Transverse colon (tissue), 4 donors: ENCODE measurements around the gene HDLBP. TPM values are rescaled to one million over a fixed set of nuclear protein-coding genes. Genes with fewer than 3 reads are reported as not detected.

Experiments
- DNase-seq: peaks from one replicate; pipeline ENCODE4 v3.0.0-alpha.2; 2019
- H3K27ac ChIP-seq, 4 donors: fragments of 200-600 bp; sonication (generic); 2 replicates each; pipeline ENCODE4 v1.5.1; 2016 to 2018; ENCODE audit warnings: inconsistent platforms in 4 of 4
- H3K27me3 ChIP-seq: fragments of 200-600 bp; sonication (generic); 2 replicates; pipeline ENCODE4 v1.5.1; 2017; ENCODE audit warnings: inconsistent platforms
- H3K36me3 ChIP-seq, 4 donors: fragments of 200-600 bp; sonication (generic); 2 replicates each; pipeline ENCODE4 v1.5.1; 2017 to 2019; ENCODE audit warnings: inconsistent platforms in 4 of 4
- H3K4me1 ChIP-seq, 4 donors: fragments of 200-600 bp; sonication (generic); 2 replicates each; pipeline ENCODE4 v1.5.1; 2017 to 2020; ENCODE audit warnings: inconsistent platforms in 4 of 4
- H3K4me3 ChIP-seq, 4 donors: fragments of 200-600 bp; sonication (generic); 1 replicate in 1 of 4; 2 replicates in 3 of 4; pipeline versions ENCODE4 v1.5.1 to v1.6.1; 2017 to 2019; ENCODE audit warnings: inconsistent platforms in 4 of 4
- H3K9me3 ChIP-seq, 2 donors: fragments of 200-600 bp; sonication (generic); 2 replicates each; pipeline ENCODE4 v1.5.1; 2017 to 2019; ENCODE audit warnings: inconsistent platforms in 2 of 2
- CTCF ChIP-seq, 5 experiments: fragments of 200-600 bp in 3 of 5; fragments of 450-650 bp in 2 of 5; sonication (generic) in 3 of 5; IDR thresholded peaks; 1 replicate in 2 of 5; 2 replicates in 3 of 5; pipeline ENCODE4 v1.5.1; 2016 to 2017; ENCODE audit warnings: antibody characterized with exemption in 5 of 5, inconsistent platforms in 3 of 5, mild to moderate bottlenecking in 2 of 5, moderate library complexity in 1 of 5
- EP300 ChIP-seq: sonication (generic); formaldehyde crosslinking; IDR thresholded peaks from one replicate; pipeline ENCODE4 v1.6.1; 2017; ENCODE audit warnings: antibody characterized with exemption, low read depth
- POLR2A ChIP-seq: fragments of 450-650 bp; IDR thresholded peaks from one replicate; pipeline ENCODE4 v1.6.1; 2016; ENCODE audit warnings: antibody characterized with exemption, mild to moderate bottlenecking, moderate library complexity
- POLR2AphosphoS5 ChIP-seq, 3 donors: sonication (generic); formaldehyde crosslinking; IDR thresholded peaks; one replicate each; pipeline ENCODE4 v1.6.1; 2016; ENCODE audit warnings: antibody characterized with exemption in 3 of 3
- WGBS, 2 donors: methylation state at CpG; one replicate each; pipeline ENCODE4 v1.1.5; 2018; ENCODE audit warnings: low coverage in 1 of 2; 5-methylcytosine and 5-hydroxymethylcytosine counted together
- in situ Hi-C, 4 donors: fragments of 200-750 bp; cut with MboI; loops; one replicate each; pipeline versions ENCODE4 v1.15.0 to v1.15.1; 2017; ENCODE audit warnings: low sequenced_read_pairs in 3 of 4, low pct_ligation_motif_present in 1 of 4, low pct_unique_long_range_greater_than_20kb in 1 of 4
- intact Hi-C: fragments of 100-400 bp; cut with DNase I; formaldehyde crosslinking; loops from one replicate; pipeline ENCODE4 v1.15.1; 2023; ENCODE audit warnings: low total_unique reads
- total RNA-seq, 4 donors: library from RNA; depleted of rRNA; stranded (reverse); fragments of >200 nt; gene quantifications; one replicate each; pipeline ENCODE4 v1.1.0, GENCODE V29; 2016

HDLBP gene
- total RNA-seq, 4 donors from 2014 or later: 168 to 1,885 (median 314) TPM

GRCh38 chr2:241229563-241230401 lies 85.7 kb downstream of the HDLBP start:
- intact Hi-C loops: no loop called here
- H3K27me3 ChIP-seq: no peaks in the 10 kb centered on the region
- TF ChIP-seq CTCF (IDR thresholded peaks at IDR 0.05) (no peak), POLR2A (no peak), EP300 (no peak), POLR2AphosphoS5 (IDR thresholded peaks at IDR 0.05) (no peak)
- H3K36me3 ChIP-seq: peaks cover 0 to 68% (median 38%) of the 10 kb centered on the region in 4 donors
- H3K27ac ChIP-seq: no peak overlapping the region
- no peaks in the 10 kb centered on the region for H3K4me1 ChIP-seq
- in situ Hi-C loops: no loop called here
- H3K4me3 ChIP-seq: no peak overlapping the region
- no peaks in the 10 kb centered on the region for H3K9me3 ChIP-seq
- DNase-seq: no peak
- 54 to 93% methylated on average over 2 to 29 of the region's 29 CpGs for WGBS, 2 donors

GRCh38 chr2:241228860-241229516 lies 86.5 kb downstream of the HDLBP start:
- Histone ChIP-seq H3K27ac (no peak overlapping the region), H3K36me3 (peaks cover 0 to 60% (median 31%) of the 10 kb centered on the region in 4 donors), H3K9me3 (no peaks in the 10 kb centered on the region), H3K4me3 (no peak overlapping the region), H3K4me1 (peaks cover 0 to 5% (median 0%) of the 10 kb centered on the region in 4 donors), H3K27me3 (no peaks in the 10 kb centered on the region)
- DNase-seq: no peak
- TF ChIP-seq POLR2AphosphoS5 (IDR thresholded peaks at IDR 0.05) (peak in 1 of 3 donors; percentile 5), CTCF (IDR thresholded peaks at IDR 0.05) (no peak)
- WGBS, 2 donors: 75 to 92% methylated on average over 2 to 20 of the region's 20 CpGs
- in situ Hi-C loops (no loop called here), intact Hi-C loops (no loop called here)

- intact Hi-C loops: no loop called here
- WGBS, 2 donors: 88 to 93% methylated on average over 7 to 25 of the region's 26 CpGs
- DNase-seq: no peak
- H3K27me3 ChIP-seq: no peaks in the 10 kb centered on the region
- no peak for TF ChIP-seq POLR2AphosphoS5 (IDR thresholded peaks at IDR 0.05)
- TF ChIP-seq EP300: no peak
- TF ChIP-seq POLR2A: no peak
- TF ChIP-seq CTCF (IDR thresholded peaks at IDR 0.05): no peak
- no peaks in the 10 kb centered on the region for H3K9me3 ChIP-seq
- H3K36me3 ChIP-seq: peaks cover 0 to 55% (median 28%) of the 10 kb centered on the region in 4 donors
- H3K4me1 ChIP-seq: peaks cover 0 to 8% (median 0%) of the 10 kb centered on the region in 4 donors
- in situ Hi-C loops: no loop called here
- no peak overlapping the region for H3K27ac ChIP-seq
- H3K4me3 ChIP-seq: no peak overlapping the region
These were observed 87.2 kb downstream of the HDLBP start for GRCh38 chr2:241228081-241228859.

GRCh38 chr2:241227594-241227993 lies 87.9 kb downstream of the HDLBP start:
- Histone ChIP-seq H3K4me1 (peaks cover 0 to 8% (median 0%) of the 10 kb centered on the region in 4 donors), H3K9me3 (no peaks in the 10 kb centered on the region), H3K4me3 (no peak overlapping the region), H3K27me3 (no peaks in the 10 kb centered on the region), H3K36me3 (peaks cover 0 to 48% (median 24%) of the 10 kb centered on the region in 4 donors), H3K27ac (no peak overlapping the region)
- no peak for DNase-seq
- TF ChIP-seq POLR2AphosphoS5 (IDR thresholded peaks at IDR 0.05) (no peak), EP300 (no peak), CTCF (IDR thresholded peaks at IDR 0.05) (no peak), POLR2A (no peak)
- intact Hi-C loops: no loop called here
- in situ Hi-C loops: no loop called here
- 90% methylated on average over 4 to 8 of the region's 8 CpGs for WGBS, 2 donors
